HUES48 (cell line): ENCODE results near the gene HMGB3.
"Not testable (repeated sequence)": the region's sequence is repeated elsewhere in the genome, so short reads cannot be mapped to it uniquely, and the experiment has no call there.

ENCODE experiments used
- H3K27ac ChIP-seq: one replicate; pipeline ENCODE4 v1.7.0; 2013; ENCODE audit warnings: low read depth, low read length, inconsistent platforms
- H3K27me3 ChIP-seq: 2 replicates; pipeline ENCODE4 v1.6.1; 2013; ENCODE audit warnings: mild to moderate bottlenecking, low read length; ENCODE audit not compliant: control insufficient read depth, insufficient read depth
- H3K36me3 ChIP-seq: 2 replicates; pipeline ENCODE4 v1.6.1; 2013; ENCODE audit warnings: low read length; ENCODE audit not compliant: control insufficient read depth, insufficient read depth
- H3K4me1 ChIP-seq: 2 replicates; pipeline ENCODE4 v1.6.1; 2013; ENCODE audit warnings: mild to moderate bottlenecking, low read length; ENCODE audit not compliant: control insufficient read depth, insufficient read depth
- H3K4me3 ChIP-seq: 2 replicates; pipeline ENCODE4 v1.5.1; 2013; ENCODE audit warnings: mild to moderate bottlenecking, low read depth, low read length
- H3K9ac ChIP-seq: 2 replicates; pipeline ENCODE4 v1.6.1; 2013; ENCODE audit warnings: mild to moderate bottlenecking, low read depth, low read length, moderate library complexity
- H3K9me3 ChIP-seq: 2 replicates; pipeline ENCODE4 v1.6.1; 2013; ENCODE audit warnings: low read length; ENCODE audit not compliant: control insufficient read depth, insufficient read depth

Gene HMGB3

DNA sequence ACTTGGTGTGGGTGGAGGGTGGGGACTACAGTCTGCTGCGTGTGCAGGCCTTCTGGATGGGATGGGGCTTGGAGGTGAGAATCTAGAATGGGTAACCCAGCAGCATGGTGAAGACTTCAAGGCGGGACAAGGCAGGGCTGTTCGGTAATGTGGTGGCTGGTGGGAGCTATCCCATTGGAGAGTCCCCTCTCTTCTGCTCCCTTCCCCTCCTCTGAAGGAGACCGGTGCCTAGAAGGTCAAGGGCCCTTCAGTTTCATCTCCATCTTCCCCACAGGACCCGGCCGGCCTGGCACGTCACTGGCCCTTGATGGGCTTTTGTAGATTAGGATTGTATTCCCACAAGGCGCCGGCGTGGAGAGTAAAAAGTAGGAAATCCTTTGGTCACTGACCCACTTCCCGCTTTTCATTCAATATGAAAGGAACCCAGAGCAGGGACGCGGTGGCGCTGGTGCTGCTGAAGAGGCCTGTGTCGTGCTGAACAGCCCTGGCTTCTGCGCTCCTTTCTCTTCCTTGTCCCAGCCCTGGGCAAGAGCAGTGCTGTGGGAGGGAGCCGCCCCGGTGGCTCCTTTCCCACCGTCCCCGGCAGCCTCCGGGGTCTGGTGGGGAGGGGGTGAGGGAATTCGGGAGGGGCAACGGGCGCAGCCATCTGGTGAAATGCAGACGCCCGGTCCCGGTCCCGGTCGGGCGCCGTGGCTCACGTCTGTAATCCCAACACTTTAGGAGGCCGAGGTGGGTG lies 7.3 kb upstream of the HMGB3 start:
- Histone ChIP-seq H3K36me3 (no peaks in the 10 kb centered on the region), H3K27me3 (no peaks in the 10 kb centered on the region), H3K9ac (no peak overlapping the region), H3K9me3 (peaks cover 7% of the 10 kb centered on the region; the same call in 1 of the 2 replicates), H3K4me1 (no peaks in the 10 kb centered on the region), H3K4me3 (no peak overlapping the region), H3K27ac (no peak overlapping the region)

- H3K4me1 ChIP-seq: no peaks in the 10 kb centered on the region
- H3K27ac ChIP-seq: no peak overlapping the region
- no peak overlapping the region for H3K9ac ChIP-seq
- H3K4me3 ChIP-seq: no peak overlapping the region
- H3K36me3 ChIP-seq: no peaks in the 10 kb centered on the region
- peaks cover 8% of the 10 kb centered on the region; the same call in 1 of the 2 replicates for H3K9me3 ChIP-seq
- no peaks in the 10 kb centered on the region for H3K27me3 ChIP-seq
These were observed 5.5 kb upstream of the HMGB3 start for GRCh38 chrX:150977411-150978162.

GRCh38 chrX:150980186-150980585 lies 2.9 kb upstream of the HMGB3 start:
- no peaks in the 10 kb centered on the region for H3K4me1 ChIP-seq
- H3K9ac ChIP-seq: no peak overlapping the region
- H3K27ac ChIP-seq: no peak overlapping the region
- H3K9me3 ChIP-seq: peaks cover 2% of the 10 kb centered on the region; the same call in 1 of the 2 replicates
- no peak overlapping the region for H3K4me3 ChIP-seq
- no peaks in the 10 kb centered on the region for H3K27me3 ChIP-seq
- H3K36me3 ChIP-seq: no peaks in the 10 kb centered on the region; the same call in 1 of the 2 replicates

DNA sequence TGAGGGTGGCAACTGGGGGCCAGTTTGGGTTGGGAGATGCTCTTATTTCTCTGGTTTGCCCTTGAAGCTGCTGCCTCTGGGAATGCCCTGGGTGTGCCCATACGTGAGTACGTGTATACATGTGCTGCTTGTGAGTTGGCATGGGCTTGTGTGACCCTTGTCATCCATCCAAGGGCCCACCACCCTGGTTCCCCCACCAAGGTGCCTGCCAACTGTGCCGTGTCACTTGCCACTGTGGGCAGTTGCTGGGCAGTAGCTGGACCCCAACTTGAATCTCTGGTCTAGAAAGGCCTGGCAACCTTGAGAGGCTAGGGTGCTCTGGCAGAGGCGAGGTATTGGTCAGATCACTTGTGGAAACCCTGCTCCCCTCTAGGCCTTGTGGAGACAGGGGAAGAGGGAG lies 2.4 kb upstream of the HMGB3 start:
- H3K4me3 ChIP-seq: no peak overlapping the region
- H3K9ac ChIP-seq: no peak overlapping the region

DNA sequence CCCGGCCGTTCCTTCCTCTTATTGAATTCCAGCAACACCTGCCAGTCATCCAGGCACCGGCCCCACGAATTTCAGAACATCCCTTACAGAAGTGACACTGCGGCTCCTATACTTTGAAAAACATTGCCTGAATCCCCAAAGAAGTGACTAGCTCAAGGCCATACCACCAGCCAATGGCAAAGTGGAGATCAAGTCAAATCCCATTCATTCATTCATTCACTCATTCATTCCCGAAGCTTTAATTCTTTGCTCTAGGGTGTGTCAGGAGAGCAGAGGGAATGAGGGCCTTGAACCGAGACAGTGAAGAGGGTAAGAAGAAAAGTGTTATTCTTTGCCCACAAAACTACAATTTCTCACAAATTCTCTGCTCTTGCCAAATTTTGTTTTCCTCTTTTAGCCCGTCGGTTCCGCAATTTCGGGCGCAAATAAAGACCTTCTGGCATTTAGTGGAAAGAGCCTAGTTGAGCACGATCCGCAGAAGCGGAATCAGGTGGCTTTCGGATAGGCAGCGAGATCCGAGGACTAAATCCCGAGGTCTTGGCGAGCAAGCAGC lies 824 bp upstream of the HMGB3 start:
- Histone ChIP-seq H3K9me3 (peaks cover 2% of the 10 kb centered on the region; the same call in 1 of the 2 replicates), H3K4me3 (peak overlapping the region; percentile 67), H3K27ac (peak overlapping the region; percentile 79), H3K27me3 (no peaks in the 10 kb centered on the region), H3K9ac (no peak overlapping the region; the same call in 1 of the 2 replicates), H3K4me1 (no peaks in the 10 kb centered on the region), H3K36me3 (peaks cover 20% of the 10 kb centered on the region)

More for the DNA sequence above, 2.4 kb upstream of the HMGB3 start:
- H3K27ac ChIP-seq: no peak overlapping the region
- H3K4me1 ChIP-seq: no peaks in the 10 kb centered on the region
- H3K27me3 ChIP-seq: no peaks in the 10 kb centered on the region
- H3K36me3 ChIP-seq: peaks cover 5% of the 10 kb centered on the region
- H3K9me3 ChIP-seq: peaks cover 2% of the 10 kb centered on the region; the same call in 1 of the 2 replicates

DNA sequence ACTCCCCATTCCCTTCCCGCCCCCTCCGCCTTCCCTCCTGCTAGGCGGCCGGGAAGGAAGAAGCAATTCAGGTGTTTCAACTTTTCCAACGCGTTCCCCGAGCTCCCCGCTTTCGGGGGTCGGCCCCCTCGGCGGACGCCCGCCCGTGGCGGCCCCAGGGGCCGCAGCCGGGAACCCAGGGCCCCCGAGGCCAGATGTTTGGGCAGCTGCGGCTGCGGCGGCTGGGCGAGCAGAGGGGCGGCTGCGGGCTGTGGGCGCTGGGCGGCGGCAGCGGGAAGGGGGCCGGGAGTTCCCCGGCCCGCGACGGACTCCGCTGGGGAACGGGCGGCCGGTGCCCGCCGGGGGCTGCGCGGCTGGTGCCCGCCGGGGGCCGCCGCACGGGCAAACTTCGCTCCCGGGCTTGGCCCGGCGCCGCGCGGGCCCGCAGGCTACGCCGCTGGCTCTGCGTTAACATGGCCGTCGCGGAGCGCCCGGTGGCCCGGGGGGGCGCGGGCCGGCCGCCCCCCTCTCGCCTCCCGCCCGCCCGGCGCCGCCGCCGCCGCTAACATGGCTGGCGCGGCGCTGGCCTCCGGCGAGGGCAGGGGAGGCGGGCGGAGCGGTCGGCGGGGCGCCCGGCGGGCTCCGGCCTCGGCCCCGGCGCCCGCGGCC lies 510 bp downstream of the HMGB3 start:
- Histone ChIP-seq H3K27me3 (no peaks in the 10 kb centered on the region), H3K9me3 (0 out of 2 replicates have a peak, but pooled peaks cover 2% of the 10 kb centered on the region), H3K9ac (peak overlapping the region; percentile 74; the same call in 1 of the 2 replicates), H3K36me3 (peaks cover 31% of the 10 kb centered on the region), H3K4me3 (peak overlapping the region; percentile 60; the same call in 1 of the 2 replicates), H3K4me1 (no peaks in the 10 kb centered on the region), H3K27ac (peak overlapping the region; percentile 92)

GRCh38 chrX:150984169-150984824 lies 1.2 kb downstream of the HMGB3 start:
- Histone ChIP-seq H3K4me3 (peak overlapping the region; percentile 64), H3K36me3 (peaks cover 35% of the 10 kb centered on the region), H3K4me1 (no peaks in the 10 kb centered on the region), H3K9me3 (0 out of 2 replicates have a peak, but pooled peaks cover 2% of the 10 kb centered on the region), H3K9ac (peak overlapping the region; percentile 4), H3K27ac (no peak overlapping the region), H3K27me3 (no peaks in the 10 kb centered on the region)

DNA sequence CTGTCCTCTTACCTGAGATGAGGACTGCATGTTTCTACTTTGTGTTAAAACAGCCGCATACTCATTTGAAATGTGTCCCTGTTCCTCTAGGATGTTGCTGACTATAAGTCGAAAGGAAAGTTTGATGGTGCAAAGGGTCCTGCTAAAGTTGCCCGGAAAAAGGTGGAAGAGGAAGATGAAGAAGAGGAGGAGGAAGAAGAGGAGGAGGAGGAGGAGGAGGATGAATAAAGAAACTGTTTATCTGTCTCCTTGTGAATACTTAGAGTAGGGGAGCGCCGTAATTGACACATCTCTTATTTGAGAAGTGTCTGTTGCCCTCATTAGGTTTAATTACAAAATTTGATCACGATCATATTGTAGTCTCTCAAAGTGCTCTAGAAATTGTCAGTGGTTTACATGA lies 4.6 kb downstream of the HMGB3 start:
- not testable (repeated sequence) for H3K9ac ChIP-seq

DNA sequence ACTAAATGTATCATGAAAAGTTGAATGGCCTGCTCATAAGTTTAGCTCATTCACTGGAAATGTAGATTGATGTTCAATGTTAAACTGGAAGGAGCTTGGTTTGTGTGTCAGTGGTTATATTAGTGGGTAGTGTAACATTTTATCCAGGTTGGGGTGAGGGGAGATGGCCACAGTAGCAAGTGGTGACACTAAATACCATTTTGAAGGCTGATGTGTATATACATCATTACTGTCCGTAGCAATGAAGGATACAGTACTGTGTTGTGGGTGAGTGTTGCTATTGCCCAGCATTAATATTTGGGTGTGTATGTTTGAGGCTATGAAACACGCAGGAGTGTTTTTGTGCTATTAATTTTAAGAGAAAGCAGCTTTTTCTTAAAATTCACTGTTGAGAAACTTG lies 6.3 kb downstream of the HMGB3 start:
- H3K36me3 ChIP-seq: peaks cover 35% of the 10 kb centered on the region
- no peak overlapping the region for H3K9ac ChIP-seq
- no peak overlapping the region for H3K4me3 ChIP-seq
- H3K27ac ChIP-seq: no peak overlapping the region
- H3K4me1 ChIP-seq: no peaks in the 10 kb centered on the region
- H3K27me3 ChIP-seq: no peaks in the 10 kb centered on the region
- peaks cover 13% of the 10 kb centered on the region; the same call in 1 of the 2 replicates for H3K9me3 ChIP-seq

More for the DNA sequence above, 4.6 kb downstream of the HMGB3 start:
- peaks cover 12% of the 10 kb centered on the region; the same call in 1 of the 2 replicates for H3K9me3 ChIP-seq
- not testable (repeated sequence) for H3K27me3 ChIP-seq, H3K4me1 ChIP-seq, H3K4me3 ChIP-seq, H3K27ac ChIP-seq
- peaks cover 35% of the 10 kb centered on the region for H3K36me3 ChIP-seq

DNA sequence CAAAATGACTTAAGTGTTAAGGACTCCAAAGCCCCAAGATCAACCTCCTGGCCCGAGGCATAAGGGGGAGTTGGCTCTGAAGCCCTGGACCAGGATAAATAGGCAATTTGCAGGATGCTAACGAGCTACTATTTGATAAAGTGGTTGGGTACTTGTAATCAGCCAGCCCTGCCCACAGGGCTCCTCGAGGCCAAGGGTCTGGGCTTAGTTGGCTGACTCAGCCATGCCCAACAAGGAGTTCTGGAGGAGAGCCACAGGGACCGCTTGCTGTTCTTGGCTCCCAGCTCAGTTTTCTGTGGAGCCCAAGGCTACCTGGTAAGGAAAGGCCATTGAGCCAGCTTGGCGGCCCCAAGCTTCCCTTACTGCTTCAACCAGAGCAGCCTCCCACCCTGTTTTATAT lies 7.8 kb downstream of the HMGB3 start:
- H3K4me3 ChIP-seq: no peak overlapping the region
- peaks cover 28% of the 10 kb centered on the region for H3K36me3 ChIP-seq
- no peaks in the 10 kb centered on the region for H3K4me1 ChIP-seq
- peaks cover 13% of the 10 kb centered on the region; the same call in 1 of the 2 replicates for H3K9me3 ChIP-seq
- no peak overlapping the region for H3K9ac ChIP-seq
- H3K27ac ChIP-seq: no peak overlapping the region
- H3K27me3 ChIP-seq: no peaks in the 10 kb centered on the region
